Glutamatergic neuron (in vitro differentiated cells): ENCODE results near the gene CDH23. TPM values are rescaled to one million over a fixed set of nuclear protein-coding genes. Genes with fewer than 3 reads are reported as not detected.

Experiments used
- DNase-seq: peaks from one replicate; pipeline ENCODE4 v3.0.0; 2022
- H3K27ac Mint-ChIP-seq: one replicate; pipeline ENCODE4 v1.8.0; 2020; ENCODE audit warnings: mild to moderate bottlenecking, mixed read lengths, inconsistent platforms; ENCODE audit not compliant: unreplicated experiment
- H3K27me3 Mint-ChIP-seq: one replicate; pipeline ENCODE4 v1.8.0; 2020; ENCODE audit warnings: mild to moderate bottlenecking, moderate library complexity, mixed read lengths, inconsistent platforms; ENCODE audit not compliant: unreplicated experiment
- H3K36me3 Mint-ChIP-seq: one replicate; pipeline ENCODE4 v1.8.0; 2020; ENCODE audit warnings: mild to moderate bottlenecking, mixed read lengths, inconsistent platforms; ENCODE audit not compliant: unreplicated experiment
- H3K4me1 Mint-ChIP-seq: one replicate; pipeline ENCODE4 v1.8.0; 2020; ENCODE audit warnings: mild to moderate bottlenecking, low read depth, mixed read lengths, inconsistent platforms; ENCODE audit not compliant: unreplicated experiment
- H3K4me3 Mint-ChIP-seq: one replicate; pipeline ENCODE4 v1.8.0; 2020; ENCODE audit warnings: mild to moderate bottlenecking, mixed read lengths, inconsistent platforms; ENCODE audit not compliant: unreplicated experiment
- H3K9me3 Mint-ChIP-seq: one replicate; pipeline ENCODE4 v1.8.0; 2020; ENCODE audit warnings: mild to moderate bottlenecking, moderate library complexity, mixed read lengths, inconsistent platforms; ENCODE audit not compliant: unreplicated experiment
- total RNA-seq: library from RNA; stranded (reverse); fragmentation: NEBNext Ultra II Directional; extraction: Animal tissue kit (Norgen Biotek cat#: 25700); gene quantifications from one replicate; pipeline ENCODE4 v1.2.1, GENCODE V29; 2021; ENCODE audit not compliant: unreplicated experiment
- TF ChIP-seq, protein P1 (sequence below): fragments of 200-600 bp; sonication (generic); IDR thresholded peaks from one replicate; pipeline ENCODE4 v1.5.0; 2021; ENCODE audit not compliant: partially characterized antibody, unreplicated experiment

The CDH23 gene
- total RNA-seq, 1 donor from 2014 or later: 2.0 TPM

DNA sequence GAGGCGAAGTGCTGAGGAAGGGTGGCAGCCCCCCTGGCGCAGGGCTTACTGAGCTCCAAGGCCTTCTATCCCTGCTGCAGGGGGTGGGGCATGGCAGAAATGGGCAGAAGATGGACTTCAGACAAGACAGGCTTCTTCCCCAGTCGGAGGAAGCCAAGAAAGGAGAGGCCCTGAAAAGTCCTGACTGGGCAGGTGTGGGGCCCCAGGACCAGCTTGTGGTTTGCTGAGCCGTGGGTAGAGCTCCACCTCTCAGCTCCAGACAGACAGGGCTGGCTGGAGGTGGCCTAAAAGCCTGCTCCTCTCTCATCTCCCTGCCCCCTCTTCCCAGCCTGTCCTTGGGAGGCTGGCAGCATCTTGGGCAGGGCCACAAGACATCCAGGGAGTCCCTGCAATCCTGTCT lies 255.2 kb downstream of the CDH23 start:
- H3K9me3 Mint-ChIP-seq: peaks cover 1% of the 10 kb centered on the region
- H3K4me1 Mint-ChIP-seq: peaks cover 7% of the 10 kb centered on the region
- H3K27ac Mint-ChIP-seq: no peak overlapping the region
- TF ChIP-seq, protein P1, sequence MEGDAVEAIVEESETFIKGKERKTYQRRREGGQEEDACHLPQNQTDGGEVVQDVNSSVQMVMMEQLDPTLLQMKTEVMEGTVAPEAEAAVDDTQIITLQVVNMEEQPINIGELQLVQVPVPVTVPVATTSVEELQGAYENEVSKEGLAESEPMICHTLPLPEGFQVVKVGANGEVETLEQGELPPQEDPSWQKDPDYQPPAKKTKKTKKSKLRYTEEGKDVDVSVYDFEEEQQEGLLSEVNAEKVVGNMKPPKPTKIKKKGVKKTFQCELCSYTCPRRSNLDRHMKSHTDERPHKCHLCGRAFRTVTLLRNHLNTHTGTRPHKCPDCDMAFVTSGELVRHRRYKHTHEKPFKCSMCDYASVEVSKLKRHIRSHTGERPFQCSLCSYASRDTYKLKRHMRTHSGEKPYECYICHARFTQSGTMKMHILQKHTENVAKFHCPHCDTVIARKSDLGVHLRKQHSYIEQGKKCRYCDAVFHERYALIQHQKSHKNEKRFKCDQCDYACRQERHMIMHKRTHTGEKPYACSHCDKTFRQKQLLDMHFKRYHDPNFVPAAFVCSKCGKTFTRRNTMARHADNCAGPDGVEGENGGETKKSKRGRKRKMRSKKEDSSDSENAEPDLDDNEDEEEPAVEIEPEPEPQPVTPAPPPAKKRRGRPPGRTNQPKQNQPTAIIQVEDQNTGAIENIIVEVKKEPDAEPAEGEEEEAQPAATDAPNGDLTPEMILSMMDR: no peak
- H3K4me3 Mint-ChIP-seq: no peak overlapping the region
- DNase-seq: no peak
- no peaks in the 10 kb centered on the region for H3K36me3 Mint-ChIP-seq
- H3K27me3 Mint-ChIP-seq: peaks cover 3% of the 10 kb centered on the region

DNA sequence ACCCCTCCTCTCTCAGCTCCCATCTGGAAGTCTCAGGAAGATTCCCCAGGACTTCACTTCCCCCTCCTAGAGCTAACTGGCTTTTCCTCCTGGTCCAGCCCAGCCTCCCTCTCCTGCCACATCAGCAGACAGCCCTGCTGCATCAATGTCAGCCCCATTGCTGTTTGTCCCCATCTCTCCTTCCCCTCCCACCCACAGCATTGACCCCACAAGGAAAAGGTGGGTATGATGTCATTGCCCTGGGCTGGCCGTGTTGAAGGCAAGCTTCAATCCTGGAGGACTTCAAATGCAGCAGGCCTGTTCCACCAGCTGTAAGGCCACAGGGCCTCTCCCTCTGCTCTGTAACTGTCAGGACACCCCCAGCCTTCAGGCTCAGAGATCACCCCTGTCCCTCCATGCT lies 256.3 kb downstream of the CDH23 start:
- Mint-ChIP-seq H3K27me3 (peaks cover 3% of the 10 kb centered on the region), H3K27ac (no peak overlapping the region), H3K4me1 (peaks cover 10% of the 10 kb centered on the region), H3K36me3 (no peaks in the 10 kb centered on the region), H3K9me3 (peaks cover 1% of the 10 kb centered on the region), H3K4me3 (no peak overlapping the region)
- TF ChIP-seq, protein P1: no peak
- no peak for DNase-seq

DNA sequence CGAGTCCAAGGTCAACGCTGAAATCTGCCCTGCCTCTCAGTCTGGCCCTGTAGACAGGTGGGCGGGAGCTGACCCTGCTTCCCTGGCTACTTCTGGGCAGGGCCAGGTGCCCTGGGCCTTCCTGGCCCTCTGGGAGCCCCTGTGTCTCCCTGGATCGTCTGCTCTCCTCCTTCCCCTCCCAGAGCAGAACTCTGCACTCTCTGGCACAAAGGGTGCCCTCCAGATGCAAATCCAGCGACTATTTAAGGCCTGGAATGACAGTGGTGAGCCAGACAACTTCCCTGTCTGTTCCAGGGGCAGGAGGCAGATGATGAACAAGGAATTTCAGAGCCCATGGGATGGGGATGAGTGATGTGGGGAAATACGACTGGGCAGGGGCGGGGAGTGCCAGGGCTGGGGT lies 259.5 kb downstream of the CDH23 start:
- H3K36me3 Mint-ChIP-seq: no peaks in the 10 kb centered on the region
- H3K4me3 Mint-ChIP-seq: no peak overlapping the region
- peaks cover 14% of the 10 kb centered on the region for H3K4me1 Mint-ChIP-seq
- peaks cover 3% of the 10 kb centered on the region for H3K9me3 Mint-ChIP-seq
- peaks cover 5% of the 10 kb centered on the region for H3K27me3 Mint-ChIP-seq
- H3K27ac Mint-ChIP-seq: no peak overlapping the region
- TF ChIP-seq, protein P1: no peak
- DNase-seq: no peak

DNA sequence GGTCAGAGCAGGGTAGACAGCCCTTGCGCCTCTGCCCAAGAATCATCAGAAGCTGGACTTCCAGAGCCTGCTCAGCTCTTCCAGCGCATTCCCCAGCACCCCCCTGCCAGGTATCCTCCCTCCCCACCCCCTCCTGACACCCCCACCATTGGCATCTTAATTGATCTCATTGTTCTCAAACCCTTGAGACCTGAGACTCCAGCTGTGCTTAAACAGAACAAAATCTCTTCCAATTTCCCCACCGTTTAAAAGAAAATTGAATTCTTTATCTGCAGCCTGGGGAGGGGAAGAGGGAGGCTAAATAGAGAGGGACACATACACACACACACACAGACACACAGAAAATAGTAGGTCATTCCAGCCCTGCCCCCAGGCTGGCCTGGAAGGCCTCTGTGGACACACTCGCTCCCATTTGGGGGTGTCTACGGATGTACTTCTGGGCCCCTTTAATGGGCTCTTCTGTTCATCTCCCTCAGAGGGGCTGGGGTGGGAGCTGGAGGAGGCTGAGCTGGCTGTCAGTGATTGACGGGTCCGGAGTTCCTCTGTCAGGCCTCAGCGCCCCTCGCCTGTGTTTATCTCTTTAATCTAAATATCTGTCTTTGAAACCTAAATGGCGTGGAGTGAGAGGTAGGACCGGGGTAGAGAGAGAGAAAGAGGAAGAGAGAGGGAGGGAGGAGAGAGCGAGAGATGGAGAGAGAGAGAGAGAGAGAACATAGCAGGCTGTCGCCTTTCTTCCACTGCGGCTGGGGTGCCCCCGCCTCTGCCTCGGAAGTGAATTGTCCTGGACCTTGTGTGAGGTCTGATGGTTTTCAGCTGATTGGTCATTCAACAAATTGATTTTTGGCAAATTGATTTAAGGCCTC lies 261.1 kb downstream of the CDH23 start:
- no peak overlapping the region for H3K4me3 Mint-ChIP-seq
- no peak overlapping the region for H3K27ac Mint-ChIP-seq
- peaks cover 3% of the 10 kb centered on the region for H3K9me3 Mint-ChIP-seq
- peaks cover 14% of the 10 kb centered on the region for H3K4me1 Mint-ChIP-seq
- H3K27me3 Mint-ChIP-seq: peaks cover 7% of the 10 kb centered on the region
- TF ChIP-seq, protein P1: no peak
- no peaks in the 10 kb centered on the region for H3K36me3 Mint-ChIP-seq
- DNase-seq: no peak

DNA sequence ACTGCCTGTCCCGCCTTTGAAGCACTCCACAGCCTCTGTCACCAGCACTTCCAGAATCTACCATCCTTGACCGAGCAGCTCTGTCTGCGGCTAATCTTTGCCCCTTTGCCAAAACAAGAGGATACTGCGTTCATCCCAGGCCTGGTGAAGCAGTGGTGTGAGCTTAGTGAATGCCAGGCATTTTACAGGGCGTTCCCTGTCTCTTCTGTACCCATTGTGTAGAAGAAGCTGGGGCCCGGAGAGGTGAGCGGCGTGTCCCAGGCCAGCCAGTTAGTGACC lies 261.7 kb downstream of the CDH23 start:
- TF ChIP-seq, protein P1: no peak
- H3K27me3 Mint-ChIP-seq: peaks cover 7% of the 10 kb centered on the region
- no peaks in the 10 kb centered on the region for H3K36me3 Mint-ChIP-seq
- peaks cover 4% of the 10 kb centered on the region for H3K9me3 Mint-ChIP-seq
- H3K4me1 Mint-ChIP-seq: peaks cover 14% of the 10 kb centered on the region
- DNase-seq: no peak
- no peak overlapping the region for H3K27ac Mint-ChIP-seq
- no peak overlapping the region for H3K4me3 Mint-ChIP-seq
